Ectodermal cell (in vitro differentiated cells): Measurements from ENCODE around the gene PLEKHA7.

Experiments
- H3K27ac ChIP-seq: 2 replicates; pipeline ENCODE4 v1.7.0; 2013; ENCODE audit warnings: mild to moderate bottlenecking, low read depth, low read length; ENCODE audit not compliant: insufficient read depth, poor library complexity, severe bottlenecking
- H3K27me3 ChIP-seq: 2 replicates; pipeline ENCODE4 v1.7.0; 2013; ENCODE audit warnings: mild to moderate bottlenecking, low read length; ENCODE audit not compliant: insufficient read depth, control insufficient read depth, poor library complexity, severe bottlenecking
- H3K36me3 ChIP-seq: one replicate; pipeline ENCODE4 v1.7.0; 2013; ENCODE audit warnings: low read length; ENCODE audit not compliant: control insufficient read depth, insufficient read depth
- H3K4me1 ChIP-seq: one replicate; pipeline ENCODE4 v1.7.0; 2013; ENCODE audit warnings: low read length; ENCODE audit not compliant: control insufficient read depth, insufficient read depth
- H3K4me3 ChIP-seq: 2 replicates; pipeline ENCODE4 v1.7.0; 2013; ENCODE audit warnings: low read depth, low read length, control low read depth; ENCODE audit not compliant: insufficient read depth
- H3K9me3 ChIP-seq: 2 replicates; pipeline ENCODE4 v1.7.0; 2013; ENCODE audit warnings: mild to moderate bottlenecking, low read length, moderate library complexity; ENCODE audit not compliant: control insufficient read depth
- WGBS, 2 experiments: methylation state at CpG; one replicate each; pipeline ENCODE4 v1.1.7; 2013; ENCODE audit warnings: missing lambda C conversion rate in 2 of 2; 5-methylcytosine and 5-hydroxymethylcytosine counted together

Gene PLEKHA7

GRCh38 chr11:17024924-17025323 is 10.7 kb upstream of the PLEKHA7 start:
- WGBS, 2 experiments = 100% methylated on average over 1 to 2 of the region's 2 CpGs
- Histone ChIP-seq H3K27me3 (no peaks in the 10 kb centered on the region), H3K9me3 (no peaks in the 10 kb centered on the region), H3K4me3 (no peak overlapping the region), H3K27ac (no peak overlapping the region), H3K4me1 (no peaks in the 10 kb centered on the region), H3K36me3 (no peaks in the 10 kb centered on the region)

- H3K4me1 ChIP-seq = no peaks in the 10 kb centered on the region
- H3K4me3 ChIP-seq = no peak overlapping the region
- 60 to 66% methylated on average over 8 of the region's 8 CpGs for WGBS, 2 experiments
- H3K9me3 ChIP-seq = no peaks in the 10 kb centered on the region
- H3K27me3 ChIP-seq = peaks cover 3% of the 10 kb centered on the region
- no peaks in the 10 kb centered on the region for H3K36me3 ChIP-seq
- H3K27ac ChIP-seq = no peak overlapping the region
Observed at GRCh38 chr11:17021511-17021910, 7.3 kb upstream of the PLEKHA7 start.

- Histone ChIP-seq H3K9me3 (no peaks in the 10 kb centered on the region), H3K36me3 (no peaks in the 10 kb centered on the region), H3K4me1 (no peaks in the 10 kb centered on the region), H3K4me3 (no peak overlapping the region), H3K27me3 (peaks cover 8% of the 10 kb centered on the region), H3K27ac (no peak overlapping the region)
- WGBS, 2 experiments = 72 to 73% methylated on average over 1 of the region's 1 CpG
Observed at GRCh38 chr11:17020831-17021230, 6.6 kb upstream of the PLEKHA7 start.

- H3K4me1 ChIP-seq = no peaks in the 10 kb centered on the region
- H3K36me3 ChIP-seq = no peaks in the 10 kb centered on the region
- H3K4me3 ChIP-seq = no peak overlapping the region
- peaks cover 20% of the 10 kb centered on the region for H3K27me3 ChIP-seq
- WGBS, 2 experiments = 88 to 93% methylated on average over 1 of the region's 1 CpG
- H3K9me3 ChIP-seq = no peaks in the 10 kb centered on the region
- no peak overlapping the region for H3K27ac ChIP-seq
Observed at GRCh38 chr11:17019232-17019631, 5.0 kb upstream of the PLEKHA7 start.

- H3K36me3 ChIP-seq = no peaks in the 10 kb centered on the region
- no peak overlapping the region for H3K4me3 ChIP-seq
- no peaks in the 10 kb centered on the region for H3K9me3 ChIP-seq
- H3K4me1 ChIP-seq = no peaks in the 10 kb centered on the region
- no peak overlapping the region for H3K27ac ChIP-seq
- H3K27me3 ChIP-seq = peaks cover 53% of the 10 kb centered on the region
- 84 to 90% methylated on average over 16 of the region's 16 CpGs for WGBS, 2 experiments
Observed at GRCh38 chr11:17015627-17016126, 1.5 kb upstream of the PLEKHA7 start.

- H3K27me3 ChIP-seq = peaks cover 53% of the 10 kb centered on the region
- H3K9me3 ChIP-seq = no peaks in the 10 kb centered on the region
- WGBS, 2 experiments = 12% methylated on average over 24 of the region's 25 CpGs
- H3K27ac ChIP-seq = no peak overlapping the region
- H3K36me3 ChIP-seq = no peaks in the 10 kb centered on the region
- peak overlapping the region; percentile 51 for H3K4me3 ChIP-seq
- H3K4me1 ChIP-seq = no peaks in the 10 kb centered on the region
Observed at GRCh38 chr11:17014833-17015626, 816 bp upstream of the PLEKHA7 start.

GRCh38 chr11:17013548-17014320 is 480 bp downstream of the PLEKHA7 start:
- Histone ChIP-seq H3K4me1 (no peaks in the 10 kb centered on the region), H3K27me3 (peaks cover 53% of the 10 kb centered on the region), H3K36me3 (no peaks in the 10 kb centered on the region), H3K4me3 (peak overlapping the region; percentile 64), H3K9me3 (no peaks in the 10 kb centered on the region), H3K27ac (no peak overlapping the region)
- 0% methylated on average over 85 of the region's 85 CpGs for WGBS, 2 experiments

- peak overlapping the region; percentile 64 for H3K4me3 ChIP-seq
- 9 to 10% methylated on average over 38 of the region's 38 CpGs for WGBS, 2 experiments
- no peak overlapping the region for H3K27ac ChIP-seq
- no peaks in the 10 kb centered on the region for H3K36me3 ChIP-seq
- H3K27me3 ChIP-seq = peaks cover 53% of the 10 kb centered on the region
- H3K9me3 ChIP-seq = no peaks in the 10 kb centered on the region
- no peaks in the 10 kb centered on the region for H3K4me1 ChIP-seq
Observed at GRCh38 chr11:17012712-17013547, 1.3 kb downstream of the PLEKHA7 start.

GRCh38 chr11:17012179-17012578 is 2.0 kb downstream of the PLEKHA7 start:
- 77 to 79% methylated on average over 6 of the region's 6 CpGs for WGBS, 2 experiments

More at GRCh38 chr11:17012179-17012578, 2.0 kb downstream of the PLEKHA7 start:
- Histone ChIP-seq H3K4me3 (no peak overlapping the region), H3K27me3 (peaks cover 53% of the 10 kb centered on the region), H3K4me1 (no peaks in the 10 kb centered on the region), H3K27ac (no peak overlapping the region), H3K36me3 (no peaks in the 10 kb centered on the region), H3K9me3 (no peaks in the 10 kb centered on the region)
